ENCODE measurements around the gene TEX264. TPM values are rescaled to one million over a fixed set of nuclear protein-coding genes. Genes with fewer than 3 reads are reported as not detected.

TEX264 gene
- total and polyA plus RNA-seq, 5 donors from 2014 or later: 47.0 to 165 (median 135) TPM

- Histone ChIP-seq H3K27ac (ENCODE audit: insufficient read depth, low read length, poor library complexity, severe bottlenecking) (no peak overlapping the region), H3K36me3 (ENCODE audit: control insufficient read depth, insufficient read depth, low read length) (peaks cover 10% of the 10 kb centered on the region), H3K4me3 (ENCODE audit: low read depth, low read length) (no peak overlapping the region), H3K27me3 (ENCODE audit: control insufficient read depth, insufficient read depth, low read length) (no peaks in the 10 kb centered on the region), H3K9me3 (ENCODE audit: control insufficient read depth in 2 of 2, low read length in 2 of 2) (no peaks in the 10 kb centered on the region), H3K4me1 (ENCODE audit: control insufficient read depth, insufficient read depth, low read length, poor library complexity, severe bottlenecking) (peaks cover 98% of the 10 kb centered on the region)
- Mint-ChIP-seq H3K27ac (peak overlapping the region; percentile 77 to 93 (median 88)), H3K4me3 (peak overlapping the region in 3 of 4 donors; percentile 67 to 83 (median 68)), H3K9me3 (no peaks in the 10 kb centered on the region), H3K36me3 (peaks cover 20% of the 10 kb centered on the region), H3K4me1 (peaks cover 16 to 99% (median 75%) of the 10 kb centered on the region in 4 donors), H3K27me3 (peaks cover 4% of the 10 kb centered on the region)
- DNase-seq: no peak
- ATAC-seq (ENCODE audit: low read depth in 2 of 2): no peak
Observed at GRCh38 chr3:51677358-51677757, 6.3 kb downstream of the TEX264 start.

- Histone ChIP-seq H3K36me3 (ENCODE audit: control insufficient read depth, insufficient read depth, low read length) (peaks cover 10% of the 10 kb centered on the region), H3K27me3 (ENCODE audit: control insufficient read depth, insufficient read depth, low read length) (no peaks in the 10 kb centered on the region), H3K4me3 (ENCODE audit: low read depth, low read length) (no peak overlapping the region), H3K4me1 (ENCODE audit: control insufficient read depth, insufficient read depth, low read length, poor library complexity, severe bottlenecking) (peaks cover 98% of the 10 kb centered on the region), H3K9me3 (ENCODE audit: control insufficient read depth in 2 of 2, low read length in 2 of 2) (no peaks in the 10 kb centered on the region), H3K27ac (ENCODE audit: insufficient read depth, low read length, poor library complexity, severe bottlenecking) (peak overlapping the region; percentile 28)
- no peaks in the 10 kb centered on the region for H3K27me3 Mint-ChIP-seq
- peak overlapping the region; percentile 88 to 94 (median 93) for H3K27ac Mint-ChIP-seq
- H3K9me3 Mint-ChIP-seq: no peaks in the 10 kb centered on the region
- DNase-seq (peak in 1 of 3 donors; percentile 58), ATAC-seq (ENCODE audit: low read depth in 2 of 2) (no peak)
- H3K36me3 Mint-ChIP-seq: peaks cover 20% of the 10 kb centered on the region
- peak overlapping the region in 3 of 4 donors; percentile 52 to 73 (median 67) for H3K4me3 Mint-ChIP-seq
- peaks cover 10 to 100% (median 73%) of the 10 kb centered on the region in 4 donors for H3K4me1 Mint-ChIP-seq
Observed at GRCh38 chr3:51678186-51678585, 7.1 kb downstream of the TEX264 start.

GRCh38 chr3:51678641-51679040 is 7.6 kb downstream of the TEX264 start:
- Histone ChIP-seq H3K27ac (ENCODE audit: insufficient read depth, low read length, poor library complexity, severe bottlenecking) (peak overlapping the region; percentile 28), H3K4me3 (ENCODE audit: low read depth, low read length) (no peak overlapping the region), H3K36me3 (ENCODE audit: control insufficient read depth, insufficient read depth, low read length) (peaks cover 14% of the 10 kb centered on the region), H3K4me1 (ENCODE audit: control insufficient read depth, insufficient read depth, low read length, poor library complexity, severe bottlenecking) (peaks cover 98% of the 10 kb centered on the region), H3K9me3 (ENCODE audit: control insufficient read depth in 2 of 2, low read length in 2 of 2) (no peaks in the 10 kb centered on the region), H3K27me3 (ENCODE audit: control insufficient read depth, insufficient read depth, low read length) (no peaks in the 10 kb centered on the region)
- Mint-ChIP-seq H3K27ac (peak overlapping the region in 2 of 3 donors; percentile 88 to 94), H3K4me1 (peaks cover 6 to 100% (median 71%) of the 10 kb centered on the region in 4 donors), H3K4me3 (peak overlapping the region in 3 of 4 donors; percentile 10 to 67 (median 52)), H3K36me3 (peaks cover 21% of the 10 kb centered on the region), H3K9me3 (no peaks in the 10 kb centered on the region), H3K27me3 (no peaks in the 10 kb centered on the region)
- ATAC-seq (ENCODE audit: low read depth in 2 of 2) (no peak), DNase-seq (no peak)

GRCh38 chr3:51679318-51679717 is 8.3 kb downstream of the TEX264 start:
- no peaks in the 10 kb centered on the region for H3K9me3 ChIP-seq (ENCODE audit: control insufficient read depth in 2 of 2, low read length in 2 of 2)
- Mint-ChIP-seq H3K27me3 (no peaks in the 10 kb centered on the region), H3K36me3 (peaks cover 26% of the 10 kb centered on the region), H3K4me3 (peak overlapping the region in 2 of 4 donors; percentile 22 to 66), H3K9me3 (no peaks in the 10 kb centered on the region), H3K27ac (peak overlapping the region; percentile 83 to 92 (median 88)), H3K4me1 (peaks cover 5 to 100% (median 70%) of the 10 kb centered on the region in 4 donors)
- DNase-seq (no peak), ATAC-seq (ENCODE audit: low read depth in 2 of 2) (no peak)
- H3K4me1 ChIP-seq (ENCODE audit: control insufficient read depth, insufficient read depth, low read length, poor library complexity, severe bottlenecking): peaks cover 98% of the 10 kb centered on the region
- no peak overlapping the region for H3K4me3 ChIP-seq (ENCODE audit: low read depth, low read length)
- H3K27me3 ChIP-seq (ENCODE audit: control insufficient read depth, insufficient read depth, low read length): no peaks in the 10 kb centered on the region
- H3K36me3 ChIP-seq (ENCODE audit: control insufficient read depth, insufficient read depth, low read length): peaks cover 15% of the 10 kb centered on the region
- H3K27ac ChIP-seq (ENCODE audit: insufficient read depth, low read length, poor library complexity, severe bottlenecking): no peak overlapping the region

- peaks cover 5 to 100% (median 72%) of the 10 kb centered on the region in 4 donors for H3K4me1 Mint-ChIP-seq
- H3K27me3 Mint-ChIP-seq: no peaks in the 10 kb centered on the region
- Histone ChIP-seq H3K27me3 (ENCODE audit: control insufficient read depth, insufficient read depth, low read length) (no peaks in the 10 kb centered on the region), H3K4me3 (ENCODE audit: low read depth, low read length) (no peak overlapping the region), H3K4me1 (ENCODE audit: control insufficient read depth, insufficient read depth, low read length, poor library complexity, severe bottlenecking) (peaks cover 98% of the 10 kb centered on the region), H3K36me3 (ENCODE audit: control insufficient read depth, insufficient read depth, low read length) (peaks cover 17% of the 10 kb centered on the region), H3K27ac (ENCODE audit: insufficient read depth, low read length, poor library complexity, severe bottlenecking) (no peak overlapping the region), H3K9me3 (ENCODE audit: control insufficient read depth in 2 of 2, low read length in 2 of 2) (no peaks in the 10 kb centered on the region)
- H3K27ac Mint-ChIP-seq: peak overlapping the region; percentile 83 to 92 (median 88)
- peaks cover 25% of the 10 kb centered on the region for H3K36me3 Mint-ChIP-seq
- no peak for ATAC-seq (ENCODE audit: low read depth in 2 of 2)
- no peak for DNase-seq
- no peaks in the 10 kb centered on the region for H3K9me3 Mint-ChIP-seq
- peak overlapping the region in 2 of 4 donors; percentile 22 to 66 for H3K4me3 Mint-ChIP-seq
Observed at GRCh38 chr3:51679777-51680176, 8.7 kb downstream of the TEX264 start.

- Mint-ChIP-seq H3K27me3 (no peaks in the 10 kb centered on the region), H3K27ac (peak overlapping the region in 2 of 3 donors; percentile 83 to 92), H3K36me3 (peaks cover 26% of the 10 kb centered on the region), H3K4me3 (peak overlapping the region in 3 of 4 donors; percentile 8 to 73 (median 54)), H3K4me1 (peaks cover 8 to 100% (median 72%) of the 10 kb centered on the region in 4 donors), H3K9me3 (no peaks in the 10 kb centered on the region)
- no peaks in the 10 kb centered on the region for H3K9me3 ChIP-seq (ENCODE audit: control insufficient read depth in 2 of 2, low read length in 2 of 2)
- ATAC-seq (ENCODE audit: low read depth in 2 of 2): no peak
- no peak overlapping the region for H3K4me3 ChIP-seq (ENCODE audit: low read depth, low read length)
- DNase-seq: no peak
- H3K27me3 ChIP-seq (ENCODE audit: control insufficient read depth, insufficient read depth, low read length): no peaks in the 10 kb centered on the region
- H3K27ac ChIP-seq (ENCODE audit: insufficient read depth, low read length, poor library complexity, severe bottlenecking): peak overlapping the region; percentile 67
- peaks cover 18% of the 10 kb centered on the region for H3K36me3 ChIP-seq (ENCODE audit: control insufficient read depth, insufficient read depth, low read length)
- H3K4me1 ChIP-seq (ENCODE audit: control insufficient read depth, insufficient read depth, low read length, poor library complexity, severe bottlenecking): peaks cover 98% of the 10 kb centered on the region
Observed at GRCh38 chr3:51680196-51680595, 9.1 kb downstream of the TEX264 start.

GRCh38 chr3:51680663-51681230 is 9.7 kb downstream of the TEX264 start:
- peak overlapping the region; percentile 67 for H3K27ac ChIP-seq (ENCODE audit: insufficient read depth, low read length, poor library complexity, severe bottlenecking)
- Mint-ChIP-seq H3K27ac (peak overlapping the region; percentile 83 to 95 (median 92)), H3K9me3 (no peaks in the 10 kb centered on the region), H3K4me1 (peaks cover 13 to 100% (median 72%) of the 10 kb centered on the region in 4 donors), H3K36me3 (peaks cover 28% of the 10 kb centered on the region), H3K4me3 (peak overlapping the region; percentile 66 to 82 (median 75)), H3K27me3 (no peaks in the 10 kb centered on the region)
- peak overlapping the region; percentile 72 for H3K4me3 ChIP-seq (ENCODE audit: low read depth, low read length)
- DNase-seq: no peak
- no peaks in the 10 kb centered on the region for H3K27me3 ChIP-seq (ENCODE audit: control insufficient read depth, insufficient read depth, low read length)
- peaks cover 98% of the 10 kb centered on the region for H3K4me1 ChIP-seq (ENCODE audit: control insufficient read depth, insufficient read depth, low read length, poor library complexity, severe bottlenecking)
- H3K36me3 ChIP-seq (ENCODE audit: control insufficient read depth, insufficient read depth, low read length): peaks cover 18% of the 10 kb centered on the region
- no peaks in the 10 kb centered on the region for H3K9me3 ChIP-seq (ENCODE audit: control insufficient read depth in 2 of 2, low read length in 2 of 2)
- no peak for ATAC-seq (ENCODE audit: low read depth in 2 of 2)

- Mint-ChIP-seq H3K27me3 (no peaks in the 10 kb centered on the region), H3K4me3 (peak overlapping the region; percentile 66 to 82 (median 75)), H3K27ac (peak overlapping the region; percentile 83 to 95 (median 92)), H3K36me3 (peaks cover 29% of the 10 kb centered on the region), H3K4me1 (peaks cover 13 to 100% (median 72%) of the 10 kb centered on the region in 4 donors), H3K9me3 (no peaks in the 10 kb centered on the region)
- peak; percentile 33 to 44 for ATAC-seq (ENCODE audit: low read depth in 2 of 2)
- Histone ChIP-seq H3K4me1 (ENCODE audit: control insufficient read depth, insufficient read depth, low read length, poor library complexity, severe bottlenecking) (peaks cover 98% of the 10 kb centered on the region), H3K36me3 (ENCODE audit: control insufficient read depth, insufficient read depth, low read length) (peaks cover 18% of the 10 kb centered on the region), H3K27ac (ENCODE audit: insufficient read depth, low read length, poor library complexity, severe bottlenecking) (peak overlapping the region; percentile 67), H3K27me3 (ENCODE audit: control insufficient read depth, insufficient read depth, low read length) (no peaks in the 10 kb centered on the region), H3K9me3 (ENCODE audit: control insufficient read depth in 2 of 2, low read length in 2 of 2) (no peaks in the 10 kb centered on the region), H3K4me3 (ENCODE audit: low read depth, low read length) (peak overlapping the region; percentile 72)
- peak; percentile 19 to 87 (median 53) for DNase-seq
Observed at GRCh38 chr3:51681453-51681852, 10.4 kb downstream of the TEX264 start.
